Common myeloid progenitor, CD34-positive (primary cell): Measurements from ENCODE around the gene FOXE1. TPM values are rescaled to one million over a fixed set of nuclear protein-coding genes. Genes with fewer than 3 reads are reported as not detected.

Experiments used
- CTCF ChIA-PET: fragments of 350-600 bp; sonication (Branson Sonifier 250); formaldehyde crosslinking; loops from one replicate; lab custom pipeline; 2021; ENCODE audit warnings: antibody characterized with exemption; lab: Charles Lee
- POLR2A ChIA-PET: fragments of 350-600 bp; sonication (Branson Sonifier 250); formaldehyde crosslinking; loops from one replicate; lab custom pipeline; 2021; ENCODE audit warnings: antibody characterized with exemption; lab: Charles Lee
- DNase-seq, 3 donors: peaks; one replicate each; pipeline versions ENCODE4 v3.0.0 to v3.0.0-alpha.2; 2013
- H3K27ac ChIP-seq, 2 experiments: 1 replicate in 1 of 2; 2 replicates in 1 of 2; pipeline ENCODE4 v1.7.0; 2013; ENCODE audit warnings: inconsistent platforms in 2 of 2, low read length in 2 of 2, mild to moderate bottlenecking in 2 of 2, low read depth in 1 of 2, moderate library complexity in 1 of 2; ENCODE audit not compliant: severe bottlenecking in 2 of 2, insufficient read depth in 1 of 2, poor library complexity in 1 of 2
- H3K27me3 ChIP-seq, 5 experiments: replicated peaks in 2 of 5; 1 replicate in 3 of 5; 2 replicates in 2 of 5; pipeline versions ENCODE4 v1.6.1 to v1.7.0; 2013; ENCODE audit warnings: low read length in 4 of 5, mild to moderate bottlenecking in 2 of 5, moderate library complexity in 2 of 5, inconsistent platforms in 1 of 5; ENCODE audit not compliant: insufficient read depth in 5 of 5, control insufficient read depth in 4 of 5
- H3K36me3 ChIP-seq, 4 experiments: 1 replicate in 2 of 4; 2 replicates in 2 of 4; pipeline versions ENCODE4 v1.6.1 to v1.7.0; 2013; ENCODE audit warnings: low read length in 3 of 4, control low read depth in 1 of 4, mild to moderate bottlenecking in 1 of 4; ENCODE audit not compliant: control insufficient read depth in 4 of 4, insufficient read depth in 4 of 4
- H3K4me1 ChIP-seq, 4 experiments: 1 replicate in 3 of 4; 2 replicates in 1 of 4; pipeline versions ENCODE4 v1.6.1 to v1.7.1; 2013; ENCODE audit warnings: low read length in 3 of 4, mild to moderate bottlenecking in 3 of 4, control low read depth in 1 of 4, inconsistent platforms in 1 of 4, moderate library complexity in 1 of 4; ENCODE audit not compliant: control insufficient read depth in 4 of 4, insufficient read depth in 4 of 4; ENCODE audit errors: control extremely low read depth in 1 of 4
- H3K4me3 ChIP-seq, 7 experiments: 1 replicate in 4 of 7; 2 replicates in 3 of 7; pipeline versions ENCODE4 v1.5.1 to v1.7.0; 2013; ENCODE audit warnings: mild to moderate bottlenecking in 7 of 7, low read length in 6 of 7, moderate library complexity in 6 of 7, inconsistent platforms in 2 of 7, low read depth in 2 of 7, control low read depth in 1 of 7; ENCODE audit not compliant: insufficient read depth in 4 of 7, control insufficient read depth in 1 of 7; ENCODE audit errors: extremely low read depth in 1 of 7
- H3K9me3 ChIP-seq, 5 experiments: 1 replicate in 4 of 5; 2 replicates in 1 of 5; pipeline versions ENCODE4 v1.6.1 to v1.7.1; 2013; ENCODE audit warnings: low read length in 4 of 5, mild to moderate bottlenecking in 2 of 5, inconsistent platforms in 1 of 5, low read depth in 1 of 5, moderate library complexity in 1 of 5; ENCODE audit not compliant: control insufficient read depth in 4 of 5, insufficient read depth in 2 of 5; ENCODE audit errors: control extremely low read depth in 1 of 5
- WGBS: methylation state at CpG from one replicate; pipeline ENCODE4 v1.1.5; 2013; ENCODE audit not compliant: insufficient coverage; 5-methylcytosine and 5-hydroxymethylcytosine counted together
- polyA plus RNA-seq: library from polyadenylated mRNA; unstranded; fragments of 120-200 nt; gene quantifications from one replicate; pipeline ENCODE4 v1.2.1, GENCODE V29; 2013

The FOXE1 gene
- polyA plus RNA-seq: 0.01 TPM

- peaks cover 15 to 100% (median 66%) of the 10 kb centered on the region in 5 experiments for H3K27me3 ChIP-seq
- ChIA-PET CTCF (interaction anchor here (1.3 kb wide), 1 partner anchor 16 kb away, joined by 4 read pairs; no protein-coding TSS in a partner anchor), POLR2A (no interaction called here)
- no peak for DNase-seq
- no peak within 1 kb of the TSS for H3K27ac ChIP-seq
- WGBS: 1% methylated on average over 45 of the region's 83 CpGs
- peaks cover 0 to 45% (median 33%) of the 10 kb centered on the region in 4 experiments for H3K4me1 ChIP-seq
- peaks cover 0 to 5% (median 2%) of the 10 kb centered on the region in 5 experiments for H3K9me3 ChIP-seq
- H3K36me3 ChIP-seq: no peaks in the 10 kb centered on the region
- H3K4me3 ChIP-seq: peak within 1 kb of the TSS; percentile 27 to 68 (median 43)
Measured at GRCh38 chr9:97853056-97853843, at the start of gene FOXE1. Gene FOXE1 (plus strand): TSS chr9:97853226. CDS start chr9:97853915, 689 bp downstream.

- H3K27me3 ChIP-seq: peaks cover 9 to 50% (median 26%) of the 10 kb centered on the region in 5 experiments
- no peaks in the 10 kb centered on the region for H3K36me3 ChIP-seq
- H3K27ac ChIP-seq: no peak overlapping the region
- WGBS: 68% methylated on average over 3 of the region's 5 CpGs
- H3K4me3 ChIP-seq: peak overlapping the region in 4 of 7 experiments; percentile 30 to 66 (median 60)
- ChIA-PET POLR2A (no interaction called here), CTCF (no interaction called here)
- no peaks in the 10 kb centered on the region for H3K9me3 ChIP-seq
- DNase-seq: no peak
- peaks cover 0 to 10% (median 7%) of the 10 kb centered on the region in 4 experiments for H3K4me1 ChIP-seq
Measured at GRCh38 chr9:97804059-97804365, 49.0 kb upstream of the FOXE1 start.

DNA sequence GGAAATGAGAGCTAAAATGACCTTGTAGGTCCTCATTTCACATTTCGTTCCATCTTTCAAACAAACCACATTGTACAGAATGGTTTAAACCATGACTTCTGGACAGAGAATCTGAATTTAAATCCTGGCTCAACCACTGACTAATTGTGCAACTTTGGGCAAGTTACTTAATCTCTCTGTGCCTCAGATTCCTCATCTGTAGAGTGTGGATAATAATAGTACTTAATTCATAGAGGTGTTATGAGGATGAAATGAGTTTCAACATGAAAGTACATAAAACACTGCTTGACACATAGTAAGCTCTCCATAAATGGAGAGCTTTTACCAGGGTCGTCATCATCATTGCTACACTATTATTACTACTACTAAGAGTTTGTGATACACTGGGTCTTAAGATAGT lies 46.3 kb upstream of the FOXE1 start:
- ChIA-PET CTCF (interaction anchor here (1.2 kb wide), 1 partner anchor 56 kb away, joined by 3 read pairs; no protein-coding TSS in a partner anchor), POLR2A (no interaction called here)
- H3K4me3 ChIP-seq: no peak overlapping the region
- H3K27ac ChIP-seq: no peak overlapping the region
- H3K4me1 ChIP-seq: peaks cover 0 to 10% (median 7%) of the 10 kb centered on the region in 4 experiments
- no peaks in the 10 kb centered on the region for H3K9me3 ChIP-seq
- H3K27me3 ChIP-seq: peaks cover 7 to 46% (median 23%) of the 10 kb centered on the region in 5 experiments
- no peak for DNase-seq
- WGBS: no CpG with 5 or more reads among the region's 2 CpGs
- no peaks in the 10 kb centered on the region for H3K36me3 ChIP-seq

DNA sequence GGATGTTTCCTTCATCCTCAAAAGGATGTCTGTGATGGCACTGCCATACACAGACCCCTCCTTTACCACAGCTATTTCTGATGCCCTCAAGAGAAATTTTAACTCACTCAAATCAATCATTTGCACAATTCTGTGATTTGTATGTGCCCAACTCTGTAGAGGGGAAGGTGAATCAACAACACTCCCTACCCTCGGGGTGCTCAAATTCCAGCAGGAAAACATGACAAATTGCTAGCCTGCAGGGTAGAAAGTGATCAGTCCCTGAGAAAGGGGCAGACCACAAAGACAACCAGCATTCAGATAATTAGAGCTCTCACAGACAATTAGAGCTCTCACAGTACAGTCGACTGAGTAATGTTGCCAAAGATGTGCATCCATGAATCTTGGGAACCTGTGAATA lies 45.3 kb upstream of the FOXE1 start:
- H3K27me3 ChIP-seq: peaks cover 7 to 44% (median 15%) of the 10 kb centered on the region in 5 experiments
- H3K9me3 ChIP-seq: no peaks in the 10 kb centered on the region
- H3K36me3 ChIP-seq: no peaks in the 10 kb centered on the region
- H3K4me1 ChIP-seq: peaks cover 0 to 10% (median 7%) of the 10 kb centered on the region in 4 experiments
- ChIA-PET CTCF (interaction anchor here (1.2 kb wide), 1 partner anchor 55 kb away, joined by 3 read pairs; no protein-coding TSS in a partner anchor), POLR2A (no interaction called here)
- no peak overlapping the region for H3K27ac ChIP-seq
- H3K4me3 ChIP-seq: no peak overlapping the region
- no peak for DNase-seq
- 73% methylated on average over 2 of the region's 2 CpGs for WGBS

DNA sequence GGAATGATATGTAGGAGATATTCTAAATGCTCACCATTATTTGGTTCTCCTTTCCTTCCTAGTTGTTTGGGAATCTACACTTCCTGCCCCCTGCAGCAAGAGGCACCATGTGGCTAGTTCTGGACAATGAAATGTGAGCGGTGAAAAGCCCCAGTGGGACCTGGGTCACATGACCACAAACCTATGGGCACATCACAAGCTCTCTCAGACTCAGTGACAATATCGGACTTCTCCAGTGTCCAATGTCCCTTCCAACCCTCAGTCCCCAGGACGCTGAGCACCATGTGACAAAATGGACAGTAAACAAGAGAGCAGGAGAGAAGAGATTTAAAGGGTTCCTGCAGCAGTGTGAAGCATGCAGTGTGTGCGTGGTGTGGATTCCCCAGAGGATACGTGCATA lies 44.6 kb upstream of the FOXE1 start:
- no peak overlapping the region for H3K27ac ChIP-seq
- H3K36me3 ChIP-seq: no peaks in the 10 kb centered on the region
- ChIA-PET POLR2A (no interaction called here), CTCF (no interaction called here)
- DNase-seq: no peak
- H3K27me3 ChIP-seq: peaks cover 7 to 42% (median 15%) of the 10 kb centered on the region in 5 experiments
- peaks cover 0 to 6% (median 5%) of the 10 kb centered on the region in 4 experiments for H3K4me1 ChIP-seq
- 68% methylated on average over 3 of the region's 5 CpGs for WGBS
- peaks cover 0 to 6% (median 0%) of the 10 kb centered on the region in 5 experiments for H3K9me3 ChIP-seq
- H3K4me3 ChIP-seq: no peak overlapping the region

DNA sequence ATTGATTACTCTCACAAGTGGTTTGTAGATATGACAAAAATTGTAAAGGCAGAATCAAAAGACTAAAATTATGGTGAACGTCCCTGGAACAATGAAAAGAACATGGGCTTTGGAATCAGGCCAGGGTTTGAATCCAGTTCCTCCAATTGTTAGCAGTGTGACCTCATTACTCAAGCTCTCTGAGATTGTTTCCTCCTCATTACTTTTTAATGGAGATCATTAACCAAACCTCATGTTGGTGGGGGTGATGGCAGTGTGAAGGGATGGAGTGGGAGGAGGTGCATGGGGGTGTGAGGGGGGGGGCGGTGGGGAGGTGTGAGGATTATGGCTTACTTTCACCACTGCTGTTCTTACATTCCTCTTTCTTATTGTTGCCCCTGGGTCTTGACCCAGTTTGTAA lies 44.1 kb upstream of the FOXE1 start:
- ChIA-PET CTCF (no interaction called here), POLR2A (no interaction called here)
- H3K36me3 ChIP-seq: no peaks in the 10 kb centered on the region
- peaks cover 7 to 39% (median 15%) of the 10 kb centered on the region in 5 experiments for H3K27me3 ChIP-seq
- DNase-seq: no peak
- no peak overlapping the region for H3K4me3 ChIP-seq
- peaks cover 0 to 10% (median 0%) of the 10 kb centered on the region in 5 experiments for H3K9me3 ChIP-seq
- no peak overlapping the region for H3K27ac ChIP-seq
- peaks cover 0 to under 1% (median under 1%) of the 10 kb centered on the region in 4 experiments for H3K4me1 ChIP-seq
- WGBS: 40% methylated on average over 1 of the region's 2 CpGs
